ENCODE measurements around the gene POU2F3. TPM values are rescaled to one million over a fixed set of nuclear protein-coding genes. Genes with fewer than 3 reads are reported as not detected.

Gene POU2F3
- total RNA-seq, 4 donors from 2014 or later: not detected

DNA sequence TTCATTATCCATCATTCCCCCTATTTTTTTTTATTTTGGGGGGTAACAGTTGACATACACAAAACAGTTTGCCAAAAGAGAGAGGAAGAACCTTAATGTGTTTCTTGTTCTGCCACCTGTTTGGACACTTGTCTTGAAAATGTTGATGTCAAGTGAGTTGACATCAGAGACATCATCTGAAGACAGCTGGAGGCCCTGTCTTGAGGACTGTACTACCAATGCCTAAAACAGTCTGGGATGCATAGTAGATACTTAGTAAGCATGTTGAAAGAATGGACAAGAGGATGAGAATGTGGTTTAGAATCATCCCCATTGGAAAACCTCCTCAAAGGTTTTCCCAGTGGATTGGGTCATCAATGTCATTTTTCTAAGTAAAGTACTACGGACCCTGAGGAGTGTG lies 93.9 kb downstream of the POU2F3 start:
- TF ChIP-seq, protein P1, sequence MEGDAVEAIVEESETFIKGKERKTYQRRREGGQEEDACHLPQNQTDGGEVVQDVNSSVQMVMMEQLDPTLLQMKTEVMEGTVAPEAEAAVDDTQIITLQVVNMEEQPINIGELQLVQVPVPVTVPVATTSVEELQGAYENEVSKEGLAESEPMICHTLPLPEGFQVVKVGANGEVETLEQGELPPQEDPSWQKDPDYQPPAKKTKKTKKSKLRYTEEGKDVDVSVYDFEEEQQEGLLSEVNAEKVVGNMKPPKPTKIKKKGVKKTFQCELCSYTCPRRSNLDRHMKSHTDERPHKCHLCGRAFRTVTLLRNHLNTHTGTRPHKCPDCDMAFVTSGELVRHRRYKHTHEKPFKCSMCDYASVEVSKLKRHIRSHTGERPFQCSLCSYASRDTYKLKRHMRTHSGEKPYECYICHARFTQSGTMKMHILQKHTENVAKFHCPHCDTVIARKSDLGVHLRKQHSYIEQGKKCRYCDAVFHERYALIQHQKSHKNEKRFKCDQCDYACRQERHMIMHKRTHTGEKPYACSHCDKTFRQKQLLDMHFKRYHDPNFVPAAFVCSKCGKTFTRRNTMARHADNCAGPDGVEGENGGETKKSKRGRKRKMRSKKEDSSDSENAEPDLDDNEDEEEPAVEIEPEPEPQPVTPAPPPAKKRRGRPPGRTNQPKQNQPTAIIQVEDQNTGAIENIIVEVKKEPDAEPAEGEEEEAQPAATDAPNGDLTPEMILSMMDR (IDR thresholded peaks at IDR 0.05): no peak
- TF ChIP-seq POLR2A (IDR thresholded peaks at IDR 0.05; ENCODE audit: low read depth) (no peak), POLR2AphosphoS5 (IDR thresholded peaks at IDR 0.05) (no peak), EP300 (IDR thresholded peaks at IDR 0.05) (no peak)
- Histone ChIP-seq H3K4me1 (peaks cover 35 to 53% (median 48%) of the 10 kb centered on the region in 4 donors), H3K27ac (replicated peaks in 1 of 4) (peak overlapping the region; percentile 99 to 100 (median 99)), H3K9me3 (no peaks in the 10 kb centered on the region), H3K27me3 (no peaks in the 10 kb centered on the region), H3K4me3 (no peak overlapping the region), H3K36me3 (peaks cover 0 to 20% (median 10%) of the 10 kb centered on the region in 4 donors)
- DNase-seq (ENCODE audit: extremely low spot score): no peak
- intact Hi-C loops (cut with DNase I): loop anchor here (2.0 kb wide), 1 partner anchor 99 kb away; no protein-coding TSS in a partner anchor
- 78% methylated on average over 1 of the region's 1 CpG for WGBS

DNA sequence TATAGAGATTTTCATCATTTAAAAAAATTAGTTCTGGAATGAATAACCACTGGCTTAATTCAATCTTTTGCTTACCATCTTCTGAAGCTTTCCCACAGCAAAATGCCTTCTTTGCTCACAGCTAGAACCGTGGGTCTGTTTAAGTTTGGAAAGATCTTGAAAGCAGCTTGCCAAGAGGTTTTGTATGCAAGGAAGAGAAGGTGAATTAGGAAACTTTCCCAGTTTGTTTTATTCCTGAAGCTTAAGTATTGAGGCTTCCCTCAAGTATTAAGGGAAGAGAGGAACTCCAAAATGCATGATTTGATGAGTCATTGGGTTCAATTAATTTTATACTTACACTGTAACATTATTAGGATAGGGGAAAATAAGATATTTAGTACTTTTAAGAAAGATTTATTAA lies 94.4 kb downstream of the POU2F3 start:
- no peaks in the 10 kb centered on the region for H3K9me3 ChIP-seq
- WGBS: 17% methylated on average over 1 of the region's 1 CpG
- no peak overlapping the region for H3K4me3 ChIP-seq
- intact Hi-C loops (cut with DNase I): loop anchor here (2.0 kb wide), 1 partner anchor 98 kb away; no protein-coding TSS in a partner anchor
- no peak for DNase-seq (ENCODE audit: extremely low spot score)
- H3K27me3 ChIP-seq: no peaks in the 10 kb centered on the region
- H3K4me1 ChIP-seq: peaks cover 39 to 59% (median 53%) of the 10 kb centered on the region in 4 donors
- peaks cover 0 to 20% (median 9%) of the 10 kb centered on the region in 4 donors for H3K36me3 ChIP-seq
- H3K27ac ChIP-seq (replicated peaks in 1 of 4): peak overlapping the region; percentile 99 to 100 (median 99)
- TF ChIP-seq POLR2AphosphoS5 (IDR thresholded peaks at IDR 0.05) (no peak), EP300 (IDR thresholded peaks at IDR 0.05) (no peak), POLR2A (IDR thresholded peaks at IDR 0.05; ENCODE audit: low read depth) (no peak)
- TF ChIP-seq, protein P1 (IDR thresholded peaks at IDR 0.05): no peak

DNA sequence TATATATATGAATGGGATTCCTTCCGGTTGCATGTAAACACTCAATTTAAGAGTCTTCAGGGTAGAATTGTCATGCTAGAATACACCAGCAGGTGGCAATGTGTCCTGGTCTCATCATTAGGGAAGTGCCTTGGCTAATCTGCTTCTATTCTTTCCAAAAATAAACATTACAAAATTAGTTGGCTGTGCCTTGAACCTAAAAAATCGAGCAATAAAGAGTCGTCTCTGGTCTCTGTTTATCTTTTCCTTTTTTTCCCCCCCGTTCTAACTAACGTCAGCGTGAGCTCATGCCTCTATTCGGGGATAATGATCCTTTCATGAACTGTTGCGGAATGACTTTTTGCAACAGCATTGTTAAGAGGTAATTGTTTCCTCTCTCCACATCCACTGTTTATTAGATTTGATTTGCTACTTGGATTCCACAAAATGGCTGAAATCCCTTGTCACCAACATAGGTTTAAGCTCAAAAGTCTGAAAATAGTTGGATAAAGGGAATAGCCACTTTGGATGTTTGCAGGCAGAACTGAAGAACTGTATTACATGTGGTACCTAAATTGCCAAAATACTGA lies 95.0 kb downstream of the POU2F3 start:
- TF ChIP-seq POLR2A (IDR thresholded peaks at IDR 0.05; ENCODE audit: low read depth) (no peak), POLR2AphosphoS5 (IDR thresholded peaks at IDR 0.05) (peak; percentile 52 to 82), EP300 (IDR thresholded peaks at IDR 0.05) (peak; percentile 65)
- TF ChIP-seq, protein P1 (IDR thresholded peaks at IDR 0.05): peak; percentile 58 to 76 (median 70)

DNA sequence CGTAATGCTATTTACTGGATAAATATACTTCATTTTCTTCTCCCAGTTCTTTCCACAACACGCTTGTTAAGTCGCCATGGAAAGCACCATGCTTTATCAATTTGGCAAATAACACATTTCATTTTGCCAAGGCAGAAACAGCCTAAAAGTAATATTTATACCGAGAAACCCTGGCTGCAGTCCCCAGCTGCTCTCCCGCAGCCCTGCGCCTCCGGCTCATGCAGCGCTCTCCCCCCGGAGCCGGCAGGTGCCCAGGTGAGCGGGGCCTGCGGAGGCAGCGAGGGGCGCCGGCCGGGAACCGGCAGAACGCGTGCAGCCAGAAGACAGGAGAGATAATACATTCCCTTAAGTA lies 95.6 kb downstream of the POU2F3 start:
- no peak for DNase-seq (ENCODE audit: extremely low spot score)
- H3K36me3 ChIP-seq: peaks cover 0 to 10% (median 2%) of the 10 kb centered on the region in 4 donors
- peak overlapping the region; percentile 99 to 100 (median 99) for H3K27ac ChIP-seq (replicated peaks in 1 of 4)
- intact Hi-C loops (cut with DNase I): loop anchor here (2.0 kb wide), 1 partner anchor 97 kb away; no protein-coding TSS in a partner anchor
- H3K4me1 ChIP-seq: peaks cover 41 to 71% (median 65%) of the 10 kb centered on the region in 4 donors
- H3K27me3 ChIP-seq: no peaks in the 10 kb centered on the region
- H3K9me3 ChIP-seq: no peaks in the 10 kb centered on the region
- under 1% methylated on average over 19 of the region's 19 CpGs for WGBS
- peak overlapping the region; percentile 86 to 99 (median 96) for H3K4me3 ChIP-seq
- no peak for TF ChIP-seq POLR2AphosphoS5 (IDR thresholded peaks at IDR 0.05)
- TF ChIP-seq EP300 (IDR thresholded peaks at IDR 0.05): no peak
- TF ChIP-seq, protein P1 (IDR thresholded peaks at IDR 0.05): no peak
- no peak for TF ChIP-seq POLR2A (IDR thresholded peaks at IDR 0.05; ENCODE audit: low read depth)

More for the DNA sequence above, 95.0 kb downstream of the POU2F3 start:
- no peak for DNase-seq (ENCODE audit: extremely low spot score)
- peaks cover 40 to 65% (median 60%) of the 10 kb centered on the region in 4 donors for H3K4me1 ChIP-seq
- no peaks in the 10 kb centered on the region for H3K27me3 ChIP-seq
- WGBS: under 1% methylated on average over 8 of the region's 8 CpGs
- intact Hi-C loops (cut with DNase I): loop anchor here (2.0 kb wide), 1 partner anchor 98 kb away; no protein-coding TSS in a partner anchor
- peaks cover 0 to 15% (median 6%) of the 10 kb centered on the region in 4 donors for H3K36me3 ChIP-seq
- no peaks in the 10 kb centered on the region for H3K9me3 ChIP-seq
- peak overlapping the region; percentile 99 to 100 (median 99) for H3K27ac ChIP-seq (replicated peaks in 1 of 4)
- H3K4me3 ChIP-seq: peak overlapping the region; percentile 86 to 99 (median 96)

Data from esophagus muscularis mucosa (tissue), 4 donors.